Measurements from ENCODE around the gene SFSWAP. TPM values are rescaled to one million over a fixed set of nuclear protein-coding genes. Genes with fewer than 3 reads are reported as not detected.
A peak's percentile ranks its signal among the peaks of the same experiment; 100 is the strongest.

Gene SFSWAP
- total and polyA plus RNA-seq, 4 donors, result 6.1 to 21.6 (median 10.1) TPM

DNA sequence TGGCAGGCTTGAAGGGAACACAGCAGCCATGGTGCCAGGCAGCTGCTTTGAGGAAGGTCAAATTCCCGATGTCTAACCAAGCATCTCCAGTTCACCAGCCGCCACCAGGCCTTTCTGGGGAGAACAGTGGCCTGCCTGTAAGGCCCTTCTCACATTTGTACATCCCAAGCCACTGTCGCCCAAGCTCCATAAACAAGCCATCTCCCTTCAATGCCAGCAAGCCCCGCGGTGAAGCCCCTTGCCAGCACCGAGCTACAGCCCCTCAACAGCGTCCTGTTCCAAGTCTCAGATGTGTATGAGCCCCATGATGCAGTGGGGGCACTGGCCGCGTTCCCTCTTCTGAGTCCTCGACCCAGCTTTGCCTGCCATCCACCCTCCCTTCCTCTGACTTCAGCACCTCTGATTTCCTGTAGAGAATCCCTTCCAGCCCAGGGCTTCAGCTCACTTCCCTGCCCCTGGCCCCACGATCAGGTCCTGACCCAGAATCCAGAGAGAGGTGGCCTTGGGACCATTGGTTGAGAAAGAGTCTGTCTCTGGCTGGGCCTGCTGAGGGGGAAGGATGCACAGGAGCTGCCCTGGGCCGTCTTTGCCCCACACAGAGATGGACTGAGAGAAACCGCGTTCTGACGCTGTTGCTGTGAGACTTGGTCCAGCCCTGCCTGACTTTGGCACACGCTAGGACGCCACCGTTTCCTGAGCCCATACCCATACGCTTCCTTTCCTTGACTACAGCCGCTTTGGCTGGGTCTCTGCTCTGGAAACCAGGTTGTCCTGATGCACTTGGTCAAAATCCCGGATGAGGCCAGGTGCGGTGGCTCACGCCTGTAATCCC, 115.4 kb downstream of the SFSWAP start:
- DNase-seq (ENCODE audit: low spot score), result no peak
- Histone ChIP-seq H3K9me3 (ENCODE audit: control insufficient read depth in 4 of 4, low read length in 3 of 4) (no peaks in the 10 kb centered on the region), H3K27me3 (ENCODE audit: control insufficient read depth in 4 of 4, insufficient read depth in 4 of 4, low read length in 3 of 4) (peaks cover 0 to 22% (median 0%) of the 10 kb centered on the region in 4 donors), H3K36me3 (ENCODE audit: control insufficient read depth in 4 of 4, insufficient read depth in 3 of 4, low read depth in 1 of 4, low read length in 3 of 4) (no peaks in the 10 kb centered on the region), H3K4me1 (ENCODE audit: control insufficient read depth in 4 of 4, insufficient read depth in 4 of 4, low read length in 3 of 4) (peaks cover 18 to 33% (median 22%) of the 10 kb centered on the region in 4 donors), H3K27ac (ENCODE audit: low read depth in 1 of 2, low read length in 2 of 2) (no peak overlapping the region), H3K9ac (ENCODE audit: low read depth in 1 of 2, low read length in 2 of 2) (no peak overlapping the region), H3K4me3 (ENCODE audit: low read depth in 1 of 3, low read length in 3 of 3) (no peak overlapping the region)
- WGBS, result 80% methylated on average over 23 of the region's 23 CpGs
- no peak for TF ChIP-seq RAD21 (IDR thresholded peaks at IDR 0.05)
- no peak for TF ChIP-seq GABPA (IDR thresholded peaks at IDR 0.05 in 1 of 2, conservative IDR thresholded peaks at IDR 0.05 in 1 of 2)
- no peak for TF ChIP-seq YY1 (IDR thresholded peaks at IDR 0.05)
- no peak for TF ChIP-seq JUND (IDR thresholded peaks at IDR 0.05)

DNA sequence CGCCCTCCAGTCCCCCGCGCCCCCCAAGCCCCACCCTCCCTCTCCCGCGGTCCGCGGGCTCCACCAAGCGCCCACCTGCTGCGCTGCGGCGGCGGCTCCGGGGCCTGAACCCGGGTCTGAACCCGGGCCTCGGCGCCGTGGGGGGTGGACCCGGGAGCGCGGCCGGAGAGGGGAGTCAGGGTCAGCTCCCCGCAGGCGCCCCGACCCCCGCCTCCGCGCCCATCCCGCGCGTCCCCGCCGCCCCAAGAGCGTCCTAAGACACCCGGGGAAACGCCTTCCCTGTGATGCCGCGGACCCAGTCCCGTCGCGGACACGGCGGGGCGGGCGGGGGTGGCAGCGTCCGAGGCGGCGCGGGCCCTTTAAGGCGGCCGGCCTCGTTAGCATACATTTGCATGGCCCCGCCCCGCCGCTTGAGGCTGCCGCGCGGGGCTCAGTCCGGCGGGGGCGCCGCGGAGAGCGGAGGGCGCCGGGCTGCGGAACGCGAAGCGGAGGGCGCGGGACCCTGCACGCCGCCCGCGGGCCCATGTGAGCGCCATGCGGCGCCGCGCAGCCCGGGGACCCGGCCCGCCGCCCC, 117.2 kb downstream of the SFSWAP start, which contains the start of gene MMP17:
Gene MMP17, plus strand, starts transcription at position 433 of the 574 bp plus-strand sequence. Its CDS starts 102 bp downstream, at position 535.
- no peak for DNase-seq (ENCODE audit: low spot score)
- H3K9ac ChIP-seq (ENCODE audit: low read depth in 1 of 2, low read length in 2 of 2), result no peak within 1 kb of the TSS
- H3K27ac ChIP-seq (ENCODE audit: low read depth in 1 of 2, low read length in 2 of 2), result peak within 1 kb of the TSS; percentile 7 to 12
- H3K4me3 ChIP-seq (ENCODE audit: low read depth in 1 of 3, low read length in 3 of 3), result peak within 1 kb of the TSS in 2 of 3 donors; percentile 17 to 58
- peaks cover 18 to 35% (median 22%) of the 10 kb centered on the region in 4 donors for H3K4me1 ChIP-seq (ENCODE audit: control insufficient read depth in 4 of 4, insufficient read depth in 4 of 4, low read length in 3 of 4)
- H3K27me3 ChIP-seq (ENCODE audit: control insufficient read depth in 4 of 4, insufficient read depth in 4 of 4, low read length in 3 of 4), result peaks cover 0 to 22% (median 2%) of the 10 kb centered on the region in 4 donors
- no peaks in the 10 kb centered on the region for H3K9me3 ChIP-seq (ENCODE audit: control insufficient read depth in 4 of 4, low read length in 3 of 4)
- WGBS, result 3% methylated on average over 86 of the region's 86 CpGs
- H3K36me3 ChIP-seq (ENCODE audit: control insufficient read depth in 4 of 4, insufficient read depth in 3 of 4, low read depth in 1 of 4, low read length in 3 of 4), result no peaks in the 10 kb centered on the region
- TF ChIP-seq TAF1 (conservative IDR thresholded peaks at IDR 0.05) (no peak), NR2F2 (IDR thresholded peaks at IDR 0.05) (no peak), YY1 (IDR thresholded peaks at IDR 0.05) (no peak), FOXA2 (IDR thresholded peaks at IDR 0.05) (no peak), GABPA (IDR thresholded peaks at IDR 0.05 in 1 of 2, conservative IDR thresholded peaks at IDR 0.05 in 1 of 2) (no peak), HNF4A (conservative IDR thresholded peaks at IDR 0.05) (no peak), SP1 (IDR thresholded peaks at IDR 0.05) (no peak), HNF4G (IDR thresholded peaks at IDR 0.05) (no peak), EGR1 (IDR thresholded peaks at IDR 0.05; ENCODE audit: low read depth in 2 of 2) (no peak)
- TF ChIP-seq, protein P1, sequence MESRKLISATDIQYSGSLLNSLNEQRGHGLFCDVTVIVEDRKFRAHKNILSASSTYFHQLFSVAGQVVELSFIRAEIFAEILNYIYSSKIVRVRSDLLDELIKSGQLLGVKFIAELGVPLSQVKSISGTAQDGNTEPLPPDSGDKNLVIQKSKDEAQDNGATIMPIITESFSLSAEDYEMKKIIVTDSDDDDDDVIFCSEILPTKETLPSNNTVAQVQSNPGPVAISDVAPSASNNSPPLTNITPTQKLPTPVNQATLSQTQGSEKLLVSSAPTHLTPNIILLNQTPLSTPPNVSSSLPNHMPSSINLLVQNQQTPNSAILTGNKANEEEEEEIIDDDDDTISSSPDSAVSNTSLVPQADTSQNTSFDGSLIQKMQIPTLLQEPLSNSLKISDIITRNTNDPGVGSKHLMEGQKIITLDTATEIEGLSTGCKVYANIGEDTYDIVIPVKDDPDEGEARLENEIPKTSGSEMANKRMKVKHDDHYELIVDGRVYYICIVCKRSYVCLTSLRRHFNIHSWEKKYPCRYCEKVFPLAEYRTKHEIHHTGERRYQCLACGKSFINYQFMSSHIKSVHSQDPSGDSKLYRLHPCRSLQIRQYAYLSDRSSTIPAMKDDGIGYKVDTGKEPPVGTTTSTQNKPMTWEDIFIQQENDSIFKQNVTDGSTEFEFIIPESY (IDR thresholded peaks at IDR 0.05), result no peak
- TF ChIP-seq, protein P2, sequence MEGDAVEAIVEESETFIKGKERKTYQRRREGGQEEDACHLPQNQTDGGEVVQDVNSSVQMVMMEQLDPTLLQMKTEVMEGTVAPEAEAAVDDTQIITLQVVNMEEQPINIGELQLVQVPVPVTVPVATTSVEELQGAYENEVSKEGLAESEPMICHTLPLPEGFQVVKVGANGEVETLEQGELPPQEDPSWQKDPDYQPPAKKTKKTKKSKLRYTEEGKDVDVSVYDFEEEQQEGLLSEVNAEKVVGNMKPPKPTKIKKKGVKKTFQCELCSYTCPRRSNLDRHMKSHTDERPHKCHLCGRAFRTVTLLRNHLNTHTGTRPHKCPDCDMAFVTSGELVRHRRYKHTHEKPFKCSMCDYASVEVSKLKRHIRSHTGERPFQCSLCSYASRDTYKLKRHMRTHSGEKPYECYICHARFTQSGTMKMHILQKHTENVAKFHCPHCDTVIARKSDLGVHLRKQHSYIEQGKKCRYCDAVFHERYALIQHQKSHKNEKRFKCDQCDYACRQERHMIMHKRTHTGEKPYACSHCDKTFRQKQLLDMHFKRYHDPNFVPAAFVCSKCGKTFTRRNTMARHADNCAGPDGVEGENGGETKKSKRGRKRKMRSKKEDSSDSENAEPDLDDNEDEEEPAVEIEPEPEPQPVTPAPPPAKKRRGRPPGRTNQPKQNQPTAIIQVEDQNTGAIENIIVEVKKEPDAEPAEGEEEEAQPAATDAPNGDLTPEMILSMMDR (IDR thresholded peaks at IDR 0.05; ENCODE audit: low read depth, low read length, missing input control), result no peak
- TF ChIP-seq, protein P3, sequence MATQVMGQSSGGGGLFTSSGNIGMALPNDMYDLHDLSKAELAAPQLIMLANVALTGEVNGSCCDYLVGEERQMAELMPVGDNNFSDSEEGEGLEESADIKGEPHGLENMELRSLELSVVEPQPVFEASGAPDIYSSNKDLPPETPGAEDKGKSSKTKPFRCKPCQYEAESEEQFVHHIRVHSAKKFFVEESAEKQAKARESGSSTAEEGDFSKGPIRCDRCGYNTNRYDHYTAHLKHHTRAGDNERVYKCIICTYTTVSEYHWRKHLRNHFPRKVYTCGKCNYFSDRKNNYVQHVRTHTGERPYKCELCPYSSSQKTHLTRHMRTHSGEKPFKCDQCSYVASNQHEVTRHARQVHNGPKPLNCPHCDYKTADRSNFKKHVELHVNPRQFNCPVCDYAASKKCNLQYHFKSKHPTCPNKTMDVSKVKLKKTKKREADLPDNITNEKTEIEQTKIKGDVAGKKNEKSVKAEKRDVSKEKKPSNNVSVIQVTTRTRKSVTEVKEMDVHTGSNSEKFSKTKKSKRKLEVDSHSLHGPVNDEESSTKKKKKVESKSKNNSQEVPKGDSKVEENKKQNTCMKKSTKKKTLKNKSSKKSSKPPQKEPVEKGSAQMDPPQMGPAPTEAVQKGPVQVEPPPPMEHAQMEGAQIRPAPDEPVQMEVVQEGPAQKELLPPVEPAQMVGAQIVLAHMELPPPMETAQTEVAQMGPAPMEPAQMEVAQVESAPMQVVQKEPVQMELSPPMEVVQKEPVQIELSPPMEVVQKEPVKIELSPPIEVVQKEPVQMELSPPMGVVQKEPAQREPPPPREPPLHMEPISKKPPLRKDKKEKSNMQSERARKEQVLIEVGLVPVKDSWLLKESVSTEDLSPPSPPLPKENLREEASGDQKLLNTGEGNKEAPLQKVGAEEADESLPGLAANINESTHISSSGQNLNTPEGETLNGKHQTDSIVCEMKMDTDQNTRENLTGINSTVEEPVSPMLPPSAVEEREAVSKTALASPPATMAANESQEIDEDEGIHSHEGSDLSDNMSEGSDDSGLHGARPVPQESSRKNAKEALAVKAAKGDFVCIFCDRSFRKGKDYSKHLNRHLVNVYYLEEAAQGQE (IDR thresholded peaks at IDR 0.05), result no peak
- TF ChIP-seq, protein P4, sequence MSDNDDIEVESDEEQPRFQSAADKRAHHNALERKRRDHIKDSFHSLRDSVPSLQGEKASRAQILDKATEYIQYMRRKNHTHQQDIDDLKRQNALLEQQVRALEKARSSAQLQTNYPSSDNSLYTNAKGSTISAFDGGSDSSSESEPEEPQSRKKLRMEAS (IDR thresholded peaks at IDR 0.05), result no peak
